Loucy (cell line): ENCODE data around the gene DTNB.

Experiments
- CTCF ChIP-seq: fragments of 200-600 bp; sonication (generic); conservative IDR thresholded peaks from 2 replicates; pipeline ENCODE4 v1.5.1; 2014; ENCODE audit warnings: mild to moderate bottlenecking, antibody characterized with exemption, low read length
- EZH2phosphoT487 ChIP-seq: fragments of 200-600 bp; IDR thresholded peaks from 2 replicates; pipeline ENCODE4 v1.6.1; 2018; ENCODE audit warnings: antibody characterized with exemption, mild to moderate bottlenecking, moderate library complexity, borderline replicate concordance

- no peak for TF ChIP-seq CTCF
- TF ChIP-seq EZH2phosphoT487: no peak
These were observed 338.9 kb downstream of the DTNB start for GRCh38 chr2:25334482-25334881.
